OCI-LY7 (cell line): ENCODE data around the gene LIMS1. TPM values are rescaled to one million over a fixed set of nuclear protein-coding genes. Genes with fewer than 3 reads are reported as not detected.

Experiments
- BruUV-seq: library from RNA; stranded (reverse); fragments of 400-500 nt; replicated peaks from 2 replicates; lab custom pipeline; 2021; lab: Mats Ljungman, UMichigan
- CTCF ChIA-PET: fragments of 300-600 bp; sonication (Branson Sonifier 250); formaldehyde crosslinking; loops from one replicate; lab custom pipeline; 2022; ENCODE audit warnings: antibody characterized with exemption; ENCODE audit not compliant: unreplicated experiment; lab: Charles Lee
- POLR2A ChIA-PET: fragments of 300-600 bp; sonication (Branson Sonifier 250); formaldehyde crosslinking; loops from one replicate; lab custom pipeline; 2022; ENCODE audit warnings: antibody characterized with exemption; lab: Charles Lee
- DNase-seq: peaks from one replicate; pipeline ENCODE4 v3.0.0-alpha.2; 2015; ENCODE audit warnings: low spot score
- H2AFZ ChIP-seq: fragments of 200-600 bp; sonication (generic), shearing (Covaris generic); 2 replicates; pipeline ENCODE4 v1.6.1; 2014; ENCODE audit warnings: mild to moderate bottlenecking, antibody characterized with exemption, low read length, moderate library complexity
- H3K27ac ChIP-seq: fragments of 200-600 bp; sonication (generic); 2 replicates; pipeline ENCODE4 v1.5.1; 2014; ENCODE audit warnings: mixed run types, low read depth, mild to moderate bottlenecking, moderate library complexity, low read length, inconsistent platforms; ENCODE audit not compliant: poor library complexity, severe bottlenecking
- H3K36me3 ChIP-seq: fragments of 200-600 bp; sonication (generic); 2 replicates; pipeline ENCODE4 v1.6.1; 2014; ENCODE audit warnings: mild to moderate bottlenecking, antibody characterized with exemption, low read length, moderate library complexity, mixed read lengths; ENCODE audit not compliant: insufficient read depth
- H3K4me1 ChIP-seq: fragments of 200-600 bp; sonication (generic); 2 replicates; pipeline ENCODE4 v1.5.1; 2014; ENCODE audit warnings: mild to moderate bottlenecking, low read length; ENCODE audit not compliant: insufficient read depth, poor library complexity, severe bottlenecking
- H3K4me2 ChIP-seq: fragments of 200-600 bp; sonication (generic); 2 replicates; pipeline ENCODE4 v1.6.1; 2014; ENCODE audit warnings: mild to moderate bottlenecking, low read length
- H3K4me3 ChIP-seq: fragments of 200-600 bp; sonication (generic); 2 replicates; pipeline ENCODE4 v1.5.1; 2014; ENCODE audit warnings: mild to moderate bottlenecking, low read depth, low read length; ENCODE audit not compliant: poor library complexity, severe bottlenecking
- H3K79me2 ChIP-seq: fragments of 200-600 bp; sonication (generic); 2 replicates; pipeline ENCODE4 v1.6.1; 2016; ENCODE audit warnings: low read depth, mild to moderate bottlenecking, low read length, moderate library complexity, mixed read lengths; ENCODE audit not compliant: insufficient read depth
- H3K9me2 ChIP-seq: fragments of 200-600 bp; sonication (generic); 2 replicates; pipeline ENCODE4 v1.6.1; 2016; ENCODE audit warnings: mild to moderate bottlenecking, low read length, mixed read lengths; ENCODE audit not compliant: insufficient read depth
- H3K9me3 ChIP-seq: fragments of 200-600 bp; sonication (generic); 2 replicates; pipeline ENCODE4 v1.6.1; 2014; ENCODE audit warnings: mild to moderate bottlenecking, mixed run types, low read length, mixed read lengths
- H4K20me1 ChIP-seq: fragments of 200-600 bp; sonication (generic); 2 replicates; pipeline ENCODE4 v1.6.1; 2014; ENCODE audit warnings: mild to moderate bottlenecking, antibody characterized with exemption, low read length, moderate library complexity, mixed read lengths; ENCODE audit not compliant: insufficient read depth
- EZH2phosphoT487 ChIP-seq: fragments of 200-600 bp; sonication (generic); IDR thresholded peaks from 2 replicates; pipeline ENCODE4 v1.6.1; 2018; ENCODE audit warnings: low read depth, borderline replicate concordance, mild to moderate bottlenecking, mixed run types, antibody characterized with exemption, low read length, moderate library complexity, mixed read lengths
- intact Hi-C: fragments of 100-400 bp; cut with micrococcal nuclease; formaldehyde crosslinking; loops from one replicate; pipeline ENCODE4 v1.10.0; 2022; ENCODE audit not compliant: unreplicated experiment
- total RNA-seq, 2 experiments: library from RNA; depleted of rRNA in 1 of 2; stranded (reverse); fragments of >200 nt in 1 of 2; shearing (Covaris generic) in 1 of 2; gene quantifications; 2 replicates each; pipeline ENCODE4 v1.2.3, GENCODE V29; 2014 to 2022
- TF ChIP-seq, protein P1 (sequence below): fragments of 200-600 bp; sonication (generic); conservative IDR thresholded peaks from 2 replicates; pipeline ENCODE4 v1.5.1; 2014; ENCODE audit warnings: mild to moderate bottlenecking, antibody characterized with exemption, low read length, moderate library complexity, mixed read lengths

The LIMS1 gene
- total RNA-seq, 2 experiments from 2014 or later, result 53.3 to 74.7 TPM

DNA sequence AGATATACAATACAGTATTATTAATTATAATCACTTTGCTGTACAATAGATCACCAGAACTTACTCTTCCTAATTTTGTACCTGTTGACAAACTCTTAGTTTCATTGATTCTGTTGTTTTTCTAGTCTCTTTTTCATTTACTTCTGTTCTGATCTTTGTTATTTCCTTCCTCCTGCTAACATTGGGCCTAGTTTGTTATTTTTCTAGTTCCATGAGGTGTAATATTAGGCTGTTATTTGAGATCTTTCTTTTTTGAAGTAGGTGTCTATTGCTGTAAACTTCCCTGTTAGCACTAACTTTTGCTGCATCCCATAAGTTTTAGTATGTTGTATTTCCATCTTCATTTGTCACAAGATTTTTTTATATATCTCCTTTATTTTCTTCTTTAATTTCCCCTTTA lies 55.1 kb downstream of the LIMS1 start:
- Histone ChIP-seq H3K36me3 (no peaks in the 10 kb centered on the region), H3K9me2 (no peaks in the 10 kb centered on the region), H4K20me1 (no peaks in the 10 kb centered on the region; the same call in 1 of the 2 replicates), H3K79me2 (no peaks in the 10 kb centered on the region; the same call in 1 of the 2 replicates), H2AFZ (no peak overlapping the region), H3K4me2 (no peak overlapping the region), H3K9me3 (no peaks in the 10 kb centered on the region), H3K4me1 (peaks cover 33% of the 10 kb centered on the region), H3K27ac (no peak overlapping the region), H3K4me3 (no peak overlapping the region)
- no peak for TF ChIP-seq EZH2phosphoT487
- TF ChIP-seq, protein P1, sequence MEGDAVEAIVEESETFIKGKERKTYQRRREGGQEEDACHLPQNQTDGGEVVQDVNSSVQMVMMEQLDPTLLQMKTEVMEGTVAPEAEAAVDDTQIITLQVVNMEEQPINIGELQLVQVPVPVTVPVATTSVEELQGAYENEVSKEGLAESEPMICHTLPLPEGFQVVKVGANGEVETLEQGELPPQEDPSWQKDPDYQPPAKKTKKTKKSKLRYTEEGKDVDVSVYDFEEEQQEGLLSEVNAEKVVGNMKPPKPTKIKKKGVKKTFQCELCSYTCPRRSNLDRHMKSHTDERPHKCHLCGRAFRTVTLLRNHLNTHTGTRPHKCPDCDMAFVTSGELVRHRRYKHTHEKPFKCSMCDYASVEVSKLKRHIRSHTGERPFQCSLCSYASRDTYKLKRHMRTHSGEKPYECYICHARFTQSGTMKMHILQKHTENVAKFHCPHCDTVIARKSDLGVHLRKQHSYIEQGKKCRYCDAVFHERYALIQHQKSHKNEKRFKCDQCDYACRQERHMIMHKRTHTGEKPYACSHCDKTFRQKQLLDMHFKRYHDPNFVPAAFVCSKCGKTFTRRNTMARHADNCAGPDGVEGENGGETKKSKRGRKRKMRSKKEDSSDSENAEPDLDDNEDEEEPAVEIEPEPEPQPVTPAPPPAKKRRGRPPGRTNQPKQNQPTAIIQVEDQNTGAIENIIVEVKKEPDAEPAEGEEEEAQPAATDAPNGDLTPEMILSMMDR, result no peak
- intact Hi-C loops, result no loop called here
- BruUV-seq, result no TSS peak
- POLR2A ChIA-PET, result no interaction called here
- no peak for DNase-seq
- CTCF ChIA-PET, result no interaction called here

DNA sequence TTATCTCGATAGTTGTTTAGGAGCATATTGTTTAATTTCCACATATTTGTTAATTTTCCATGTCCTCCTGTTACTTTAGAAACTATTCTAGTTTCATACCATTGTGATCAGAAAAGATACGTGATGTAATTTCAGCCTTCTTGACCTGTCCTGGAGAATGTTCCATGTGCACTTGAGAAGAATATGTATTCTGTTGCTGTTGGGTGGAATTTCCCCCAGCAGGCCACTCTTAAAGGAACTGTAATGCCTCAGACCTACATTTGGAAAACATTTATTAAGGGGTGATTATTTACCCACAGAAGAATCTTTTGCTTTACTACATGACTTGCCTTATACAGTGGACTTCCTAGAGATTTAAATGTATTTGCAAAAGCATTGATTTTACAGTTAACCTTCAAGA lies 55.5 kb downstream of the LIMS1 start:
- Histone ChIP-seq H3K27ac (no peak overlapping the region), H3K4me2 (no peak overlapping the region), H3K4me1 (peaks cover 33% of the 10 kb centered on the region), H3K4me3 (no peak overlapping the region), H3K9me3 (no peaks in the 10 kb centered on the region), H4K20me1 (no peaks in the 10 kb centered on the region; the same call in 1 of the 2 replicates), H3K79me2 (no peaks in the 10 kb centered on the region; the same call in 1 of the 2 replicates), H3K9me2 (no peaks in the 10 kb centered on the region), H2AFZ (no peak overlapping the region), H3K36me3 (no peaks in the 10 kb centered on the region)
- ChIA-PET CTCF (no interaction called here), POLR2A (no interaction called here)
- DNase-seq, result no peak
- TF ChIP-seq, protein P1, result no peak
- no peak for TF ChIP-seq EZH2phosphoT487
- no TSS peak for BruUV-seq
- intact Hi-C loops, result no loop called here

DNA sequence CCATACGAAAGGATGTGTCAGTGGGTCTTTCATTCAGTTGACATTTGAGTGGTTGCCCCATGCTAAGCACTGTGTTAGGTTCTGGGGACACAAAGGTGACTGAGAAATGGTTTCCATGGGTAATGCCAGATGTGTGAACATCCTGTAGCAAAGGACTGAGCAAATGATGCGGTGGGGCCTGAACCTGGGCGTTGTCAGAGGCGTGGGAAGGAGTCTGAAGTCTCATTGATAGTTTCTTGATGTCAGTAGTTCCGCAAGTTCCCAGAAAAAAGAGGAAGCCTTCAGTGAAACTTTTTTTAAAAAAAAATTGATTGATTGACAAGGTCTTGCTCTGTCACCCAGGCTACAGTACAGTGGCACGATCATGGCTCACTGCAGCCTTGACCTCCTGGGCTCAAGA lies 56.9 kb downstream of the LIMS1 start:
- Histone ChIP-seq H3K4me1 (peaks cover 33% of the 10 kb centered on the region), H3K27ac (no peak overlapping the region)
- TF ChIP-seq, protein P1, result no peak
- TF ChIP-seq EZH2phosphoT487, result no peak

More for the DNA sequence above, 56.9 kb downstream of the LIMS1 start:
- H2AFZ ChIP-seq, result no peak overlapping the region
- no peak overlapping the region for H3K4me2 ChIP-seq
- no peaks in the 10 kb centered on the region for H3K9me2 ChIP-seq
- intact Hi-C loops, result no loop called here
- no peaks in the 10 kb centered on the region; the same call in 1 of the 2 replicates for H4K20me1 ChIP-seq
- no peak overlapping the region for H3K4me3 ChIP-seq
- H3K9me3 ChIP-seq, result no peaks in the 10 kb centered on the region
- no TSS peak for BruUV-seq
- ChIA-PET POLR2A (no interaction called here), CTCF (no interaction called here)
- DNase-seq, result no peak
- no peaks in the 10 kb centered on the region; the same call in 1 of the 2 replicates for H3K79me2 ChIP-seq
- H3K36me3 ChIP-seq, result no peaks in the 10 kb centered on the region
